Sigmoid colon (tissue), 4 donors: ENCODE results near the gene ZFX.

Source experiments
- CTCF ChIP-seq, 4 experiments: fragments of 450-650 bp in 3 of 4; fragments of 200-600 bp in 1 of 4; IDR thresholded peaks; one replicate each; pipeline ENCODE4 v1.5.1; 2016 to 2019; ENCODE audit warnings: antibody characterized with exemption in 4 of 4, mild to moderate bottlenecking in 3 of 4, moderate library complexity in 2 of 4
- EP300 ChIP-seq, 4 donors: sonication (generic); formaldehyde crosslinking; IDR thresholded peaks; one replicate each; pipeline ENCODE4 v1.6.1; 2017; ENCODE audit warnings: antibody characterized with exemption in 4 of 4
- POLR2AphosphoS5 ChIP-seq, 4 donors: sonication (generic); formaldehyde crosslinking; IDR thresholded peaks; one replicate each; pipeline ENCODE4 v1.6.1; 2017; ENCODE audit warnings: antibody characterized with exemption in 4 of 4

DNA sequence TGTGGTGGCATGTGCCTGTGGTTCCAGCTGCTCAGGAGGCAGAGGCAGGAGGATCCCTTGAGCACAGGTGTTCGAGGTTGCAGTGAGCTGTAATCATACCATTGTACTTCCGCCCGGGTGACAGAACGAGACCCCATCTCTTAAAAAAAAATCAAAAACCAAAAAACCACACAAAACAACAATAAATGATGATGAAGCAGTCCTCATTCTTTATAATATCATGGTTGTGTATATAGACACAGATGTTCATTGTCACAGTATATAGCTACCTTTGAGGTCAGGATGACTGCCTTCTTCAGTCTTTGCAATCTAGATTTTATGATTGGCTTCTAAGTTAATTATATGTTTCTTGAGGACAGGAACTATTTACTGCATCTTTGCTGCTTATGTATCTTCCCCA lies 37.0 kb downstream of the ZFX start:
- TF ChIP-seq CTCF (IDR thresholded peaks at IDR 0.05) (no peak), POLR2AphosphoS5 (IDR thresholded peaks at IDR 0.05) (no peak), EP300 (IDR thresholded peaks at IDR 0.05) (no peak)
